Type B pancreatic cell (in vitro differentiated cells): ENCODE data around the gene LYZL4. TPM values are rescaled to one million over a fixed set of nuclear protein-coding genes. Genes with fewer than 3 reads are reported as not detected.

Experiments used
- DNase-seq: peaks from one replicate; pipeline ENCODE4 v3.0.0; 2021; ENCODE audit warnings: mixed read lengths; ENCODE audit not compliant: unreplicated experiment; ENCODE audit errors: extremely low spot score
- H3K27ac Mint-ChIP-seq: 2 replicates; pipeline ENCODE4 v1.8.0; 2021; ENCODE audit warnings: mild to moderate bottlenecking, mixed read lengths
- H3K27me3 Mint-ChIP-seq: 2 replicates; pipeline ENCODE4 v1.8.0; 2021; ENCODE audit warnings: mixed read lengths
- H3K36me3 Mint-ChIP-seq: 2 replicates; pipeline ENCODE4 v1.8.0; 2021; ENCODE audit warnings: mixed read lengths
- H3K4me1 Mint-ChIP-seq: one replicate; pipeline ENCODE4 v1.8.0; 2021; ENCODE audit warnings: mixed read lengths; ENCODE audit not compliant: unreplicated experiment
- H3K4me3 Mint-ChIP-seq: 2 replicates; pipeline ENCODE4 v1.8.0; 2021; ENCODE audit warnings: mild to moderate bottlenecking, mixed read lengths
- H3K9me3 Mint-ChIP-seq: 2 replicates; pipeline ENCODE4 v1.8.0; 2021; ENCODE audit warnings: mixed read lengths
- long read RNA-seq: library from polyadenylated mRNA; unstranded; transcript quantifications from one replicate; pipeline ENCODE4 v2.0.0, GENCODE V29; 2020
- total RNA-seq: library from RNA; stranded (reverse); gene quantifications from 2 replicates; pipeline ENCODE4 v1.2.1, GENCODE V29; 2021; ENCODE audit warnings: low replicate concordance
- TF ChIP-seq, protein P1 (sequence below): fragments of 200-600 bp; sonication (generic); conservative IDR thresholded peaks from 2 replicates; pipeline ENCODE4 v1.5.0; 2021; ENCODE audit warnings: antibody characterized with exemption, mild to moderate bottlenecking

The LYZL4 gene, protein sequence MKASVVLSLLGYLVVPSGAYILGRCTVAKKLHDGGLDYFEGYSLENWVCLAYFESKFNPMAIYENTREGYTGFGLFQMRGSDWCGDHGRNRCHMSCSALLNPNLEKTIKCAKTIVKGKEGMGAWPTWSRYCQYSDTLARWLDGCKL
- total RNA-seq, result 0.36 TPM in 1 of 2 replicates, not detected in the other
- long read RNA-seq, partial matches to known transcripts, result 0 of 1 reads
- long read RNA-seq, other reads (novel, unspliced or antisense), result 1 of 1 reads

DNA sequence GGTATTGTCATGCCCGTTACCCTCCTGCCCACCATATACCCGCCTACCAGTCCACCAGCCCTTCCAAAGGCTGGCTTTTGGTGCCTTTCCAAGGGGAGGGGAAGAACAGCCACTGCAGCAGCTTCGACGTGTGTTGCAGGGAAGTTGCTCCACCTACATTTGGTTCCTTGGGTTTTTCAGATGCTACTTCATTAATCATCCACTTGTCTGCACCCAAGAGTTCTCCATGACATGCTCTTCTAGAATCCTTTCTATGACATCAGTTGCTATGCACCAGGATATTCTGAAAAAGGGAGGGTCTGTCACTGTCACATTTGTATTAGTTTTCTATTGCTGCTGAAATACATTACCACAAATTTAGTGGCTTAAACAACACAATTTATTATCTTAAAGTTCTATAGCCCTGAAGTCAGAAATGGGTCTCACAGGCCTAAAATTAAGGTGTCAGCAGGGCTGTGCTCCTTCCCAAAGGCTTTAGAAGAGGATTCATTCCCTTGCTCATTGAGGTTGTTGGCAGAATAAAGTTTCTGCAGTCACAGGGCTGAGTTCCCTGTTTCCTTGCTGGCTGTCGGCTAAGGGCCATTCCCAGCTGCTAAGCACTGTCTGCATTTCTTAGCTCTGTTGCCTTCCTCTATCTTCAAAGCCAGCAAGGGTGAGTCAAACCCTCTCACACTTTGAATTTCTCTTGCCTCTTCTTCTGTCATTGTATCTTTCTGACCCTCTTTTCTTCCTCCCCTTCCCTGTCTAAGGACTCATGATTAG, at the start of gene LYZL4:
Gene LYZL4 (minus strand): TSS at position 241 of the 762 bp plus-strand sequence. CDS start 3,359 bp downstream, outside the sequence.
- Mint-ChIP-seq H3K36me3 (no peaks in the 10 kb centered on the region), H3K4me3 (no peak within 1 kb of the TSS), H3K4me1 (no peaks in the 10 kb centered on the region), H3K27me3 (peaks cover 23% of the 10 kb centered on the region), H3K9me3 (no peaks in the 10 kb centered on the region), H3K27ac (no peak within 1 kb of the TSS)
- no peak for DNase-seq
- TF ChIP-seq, protein P1, sequence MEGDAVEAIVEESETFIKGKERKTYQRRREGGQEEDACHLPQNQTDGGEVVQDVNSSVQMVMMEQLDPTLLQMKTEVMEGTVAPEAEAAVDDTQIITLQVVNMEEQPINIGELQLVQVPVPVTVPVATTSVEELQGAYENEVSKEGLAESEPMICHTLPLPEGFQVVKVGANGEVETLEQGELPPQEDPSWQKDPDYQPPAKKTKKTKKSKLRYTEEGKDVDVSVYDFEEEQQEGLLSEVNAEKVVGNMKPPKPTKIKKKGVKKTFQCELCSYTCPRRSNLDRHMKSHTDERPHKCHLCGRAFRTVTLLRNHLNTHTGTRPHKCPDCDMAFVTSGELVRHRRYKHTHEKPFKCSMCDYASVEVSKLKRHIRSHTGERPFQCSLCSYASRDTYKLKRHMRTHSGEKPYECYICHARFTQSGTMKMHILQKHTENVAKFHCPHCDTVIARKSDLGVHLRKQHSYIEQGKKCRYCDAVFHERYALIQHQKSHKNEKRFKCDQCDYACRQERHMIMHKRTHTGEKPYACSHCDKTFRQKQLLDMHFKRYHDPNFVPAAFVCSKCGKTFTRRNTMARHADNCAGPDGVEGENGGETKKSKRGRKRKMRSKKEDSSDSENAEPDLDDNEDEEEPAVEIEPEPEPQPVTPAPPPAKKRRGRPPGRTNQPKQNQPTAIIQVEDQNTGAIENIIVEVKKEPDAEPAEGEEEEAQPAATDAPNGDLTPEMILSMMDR, result no peak

- Mint-ChIP-seq H3K27me3 (peaks cover 3% of the 10 kb centered on the region), H3K27ac (no peak overlapping the region), H3K4me1 (no peaks in the 10 kb centered on the region), H3K4me3 (no peak overlapping the region), H3K36me3 (no peaks in the 10 kb centered on the region), H3K9me3 (no peaks in the 10 kb centered on the region)
- no peak for DNase-seq
- TF ChIP-seq, protein P1, result no peak
Measured at GRCh38 chr3:42459151-42459550, 48.7 kb upstream of the LYZL4 start.

GRCh38 chr3:42456211-42456610, 45.8 kb upstream of the LYZL4 start:
- Mint-ChIP-seq H3K27me3 (peaks cover 6% of the 10 kb centered on the region), H3K27ac (no peak overlapping the region), H3K9me3 (no peaks in the 10 kb centered on the region), H3K36me3 (no peaks in the 10 kb centered on the region), H3K4me1 (no peaks in the 10 kb centered on the region), H3K4me3 (no peak overlapping the region)
- TF ChIP-seq, protein P1, result no peak
- no peak for DNase-seq

- Mint-ChIP-seq H3K27ac (no peak overlapping the region), H3K4me1 (no peaks in the 10 kb centered on the region), H3K27me3 (peaks cover 6% of the 10 kb centered on the region), H3K9me3 (no peaks in the 10 kb centered on the region), H3K4me3 (no peak overlapping the region), H3K36me3 (no peaks in the 10 kb centered on the region)
- TF ChIP-seq, protein P1, result no peak
- no peak for DNase-seq
Measured at GRCh38 chr3:42451546-42452230, 41.3 kb upstream of the LYZL4 start.

DNA sequence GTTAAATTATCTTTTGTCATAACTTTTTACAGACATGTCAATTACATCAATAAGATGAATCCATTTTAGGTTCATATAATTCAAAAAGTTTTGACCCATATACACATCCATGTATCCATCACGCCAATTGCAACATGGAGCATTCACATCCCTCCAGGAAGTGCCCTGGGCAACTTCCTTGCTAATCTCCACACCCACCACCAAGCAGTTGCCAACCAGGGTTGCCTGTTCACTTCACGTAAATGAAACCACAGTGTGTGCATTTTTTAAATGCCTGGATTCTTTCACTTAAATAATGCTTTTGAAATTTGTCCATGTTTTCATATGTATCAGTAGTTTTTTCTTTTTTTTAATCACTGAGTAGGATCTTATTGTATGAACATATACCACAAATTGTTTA, 40.7 kb upstream of the LYZL4 start:
- Mint-ChIP-seq H3K27ac (no peak overlapping the region), H3K4me1 (no peaks in the 10 kb centered on the region), H3K4me3 (no peak overlapping the region), H3K27me3 (peaks cover 6% of the 10 kb centered on the region), H3K36me3 (no peaks in the 10 kb centered on the region), H3K9me3 (no peaks in the 10 kb centered on the region)
- no peak for DNase-seq
- TF ChIP-seq, protein P1, result no peak
